ENCODE measurements around the gene ILDR2.

DNA sequence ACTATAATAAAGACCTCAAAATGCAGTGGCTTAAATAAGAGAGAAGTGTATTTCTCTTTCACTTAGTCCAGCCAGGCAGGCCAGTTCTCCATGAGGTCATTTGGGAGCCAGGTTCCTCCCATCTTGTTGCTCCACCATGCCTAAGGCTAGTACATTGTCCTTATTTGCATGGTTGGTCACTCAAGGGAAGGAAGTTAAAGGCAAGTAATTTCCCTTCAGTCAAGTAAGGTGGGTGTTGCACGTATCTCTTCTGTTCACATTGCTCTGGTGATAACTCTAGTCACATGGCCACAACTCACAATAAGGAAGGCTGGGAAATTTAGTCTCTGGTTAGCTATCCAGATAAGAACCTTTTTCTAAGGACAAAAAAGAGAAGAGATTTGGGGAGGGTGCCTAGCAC lies 72.1 kb downstream of the ILDR2 start:
- TF ChIP-seq ZNF565 (CRISPR knock-in tag; conservative IDR thresholded peaks at IDR 0.05; ENCODE audit: low read depth) = no peak
- no peak for TF ChIP-seq PPARA (CRISPR knock-in tag; IDR thresholded peaks at IDR 0.05; ENCODE audit: borderline replicate concordance)
- TF ChIP-seq, protein P1, sequence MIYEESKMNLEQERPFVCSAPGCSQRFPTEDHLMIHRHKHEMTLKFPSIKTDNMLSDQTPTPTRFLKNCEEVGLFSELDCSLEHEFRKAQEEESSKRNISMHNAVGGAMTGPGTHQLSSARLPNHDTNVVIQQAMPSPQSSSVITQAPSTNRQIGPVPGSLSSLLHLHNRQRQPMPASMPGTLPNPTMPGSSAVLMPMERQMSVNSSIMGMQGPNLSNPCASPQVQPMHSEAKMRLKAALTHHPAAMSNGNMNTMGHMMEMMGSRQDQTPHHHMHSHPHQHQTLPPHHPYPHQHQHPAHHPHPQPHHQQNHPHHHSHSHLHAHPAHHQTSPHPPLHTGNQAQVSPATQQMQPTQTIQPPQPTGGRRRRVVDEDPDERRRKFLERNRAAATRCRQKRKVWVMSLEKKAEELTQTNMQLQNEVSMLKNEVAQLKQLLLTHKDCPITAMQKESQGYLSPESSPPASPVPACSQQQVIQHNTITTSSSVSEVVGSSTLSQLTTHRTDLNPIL (CRISPR knock-in tag; IDR thresholded peaks at IDR 0.05; ENCODE audit: low read depth) = no peak
- TF ChIP-seq SNAI2 (CRISPR knock-in tag; IDR thresholded peaks at IDR 0.05) = no peak
- TF ChIP-seq, protein P2, sequence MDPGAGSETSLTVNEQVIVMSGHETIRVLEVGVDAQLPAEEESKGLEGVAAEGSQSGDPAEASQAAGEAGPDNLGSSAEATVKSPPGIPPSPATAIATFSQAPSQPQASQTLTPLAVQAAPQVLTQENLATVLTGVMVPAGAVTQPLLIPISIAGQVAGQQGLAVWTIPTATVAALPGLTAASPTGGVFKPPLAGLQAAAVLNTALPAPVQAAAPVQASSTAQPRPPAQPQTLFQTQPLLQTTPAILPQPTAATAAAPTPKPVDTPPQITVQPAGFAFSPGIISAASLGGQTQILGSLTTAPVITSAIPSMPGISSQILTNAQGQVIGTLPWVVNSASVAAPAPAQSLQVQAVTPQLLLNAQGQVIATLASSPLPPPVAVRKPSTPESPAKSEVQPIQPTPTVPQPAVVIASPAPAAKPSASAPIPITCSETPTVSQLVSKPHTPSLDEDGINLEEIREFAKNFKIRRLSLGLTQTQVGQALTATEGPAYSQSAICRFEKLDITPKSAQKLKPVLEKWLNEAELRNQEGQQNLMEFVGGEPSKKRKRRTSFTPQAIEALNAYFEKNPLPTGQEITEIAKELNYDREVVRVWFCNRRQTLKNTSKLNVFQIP (CRISPR knock-in tag; IDR thresholded peaks at IDR 0.05; ENCODE audit: borderline replicate concordance, low read depth) = no peak
- no peak for TF ChIP-seq ZFP30 (CRISPR knock-in tag; IDR thresholded peaks at IDR 0.05)
- TF ChIP-seq, protein P3, sequence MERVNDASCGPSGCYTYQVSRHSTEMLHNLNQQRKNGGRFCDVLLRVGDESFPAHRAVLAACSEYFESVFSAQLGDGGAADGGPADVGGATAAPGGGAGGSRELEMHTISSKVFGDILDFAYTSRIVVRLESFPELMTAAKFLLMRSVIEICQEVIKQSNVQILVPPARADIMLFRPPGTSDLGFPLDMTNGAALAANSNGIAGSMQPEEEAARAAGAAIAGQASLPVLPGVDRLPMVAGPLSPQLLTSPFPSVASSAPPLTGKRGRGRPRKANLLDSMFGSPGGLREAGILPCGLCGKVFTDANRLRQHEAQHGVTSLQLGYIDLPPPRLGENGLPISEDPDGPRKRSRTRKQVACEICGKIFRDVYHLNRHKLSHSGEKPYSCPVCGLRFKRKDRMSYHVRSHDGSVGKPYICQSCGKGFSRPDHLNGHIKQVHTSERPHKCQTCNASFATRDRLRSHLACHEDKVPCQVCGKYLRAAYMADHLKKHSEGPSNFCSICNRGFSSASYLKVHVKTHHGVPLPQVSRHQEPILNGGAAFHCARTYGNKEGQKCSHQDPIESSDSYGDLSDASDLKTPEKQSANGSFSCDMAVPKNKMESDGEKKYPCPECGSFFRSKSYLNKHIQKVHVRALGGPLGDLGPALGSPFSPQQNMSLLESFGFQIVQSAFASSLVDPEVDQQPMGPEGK (CRISPR knock-in tag; IDR thresholded peaks at IDR 0.05; ENCODE audit: borderline replicate concordance) = no peak
